Left renal cortex interstitium (tissue), 4 donors: ENCODE measurements around the gene GAK. TPM values are rescaled to one million over a fixed set of nuclear protein-coding genes. Genes with fewer than 3 reads are reported as not detected.

Source experiments
- DNase-seq, 4 donors: peaks; one replicate each; pipeline ENCODE4 v3.0.0-alpha.2; 2013; ENCODE audit warnings: low read depth in 4 of 4, low spot score in 2 of 4, missing footprints in 1 of 4
- polyA plus RNA-seq, 4 donors: library from polyadenylated mRNA; unstranded; fragments of 120-200 nt; gene quantifications; one replicate each; pipeline ENCODE4 v1.2.1, GENCODE V29; 2013; ENCODE audit not compliant: insufficient read length in 4 of 4

Gene GAK
- polyA plus RNA-seq, 4 donors: 47.4 to 91.5 (median 70.5) TPM

DNA sequence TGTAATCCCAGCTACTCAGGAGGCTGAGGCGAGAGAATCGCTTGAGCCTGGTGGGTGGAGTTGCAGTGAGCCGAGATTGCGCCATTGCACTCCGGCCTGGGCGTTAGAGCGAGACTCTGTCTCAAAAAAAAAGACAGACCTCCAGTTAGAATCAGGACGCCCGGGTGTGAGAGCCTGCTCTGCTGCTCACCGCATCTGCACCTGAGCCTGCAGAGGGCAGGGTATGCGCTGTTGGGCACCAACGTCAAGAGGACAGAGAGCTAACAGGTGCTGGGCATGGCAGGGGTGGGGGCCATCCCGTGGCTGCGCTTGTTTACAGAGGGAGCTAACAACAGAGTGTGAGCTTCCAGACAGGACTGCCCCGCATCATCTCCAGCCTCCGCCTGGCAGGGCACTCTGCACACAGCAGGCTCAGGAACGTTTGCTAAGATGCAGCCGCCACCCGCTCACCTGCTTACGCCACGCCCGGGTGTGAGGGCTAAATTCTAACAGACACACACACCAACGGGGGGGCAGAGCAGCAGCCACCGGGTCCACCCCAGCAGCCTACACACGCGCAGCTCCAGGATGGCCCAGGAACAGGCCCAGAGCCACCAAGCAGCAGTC is 56.2 kb downstream of the GAK start:
- no peak for DNase-seq

- no peak for DNase-seq
Observed at GRCh38 chr4:874971-875817, 56.9 kb downstream of the GAK start.

- no peak for DNase-seq
Observed at GRCh38 chr4:874056-874455, 58.1 kb downstream of the GAK start.

DNA sequence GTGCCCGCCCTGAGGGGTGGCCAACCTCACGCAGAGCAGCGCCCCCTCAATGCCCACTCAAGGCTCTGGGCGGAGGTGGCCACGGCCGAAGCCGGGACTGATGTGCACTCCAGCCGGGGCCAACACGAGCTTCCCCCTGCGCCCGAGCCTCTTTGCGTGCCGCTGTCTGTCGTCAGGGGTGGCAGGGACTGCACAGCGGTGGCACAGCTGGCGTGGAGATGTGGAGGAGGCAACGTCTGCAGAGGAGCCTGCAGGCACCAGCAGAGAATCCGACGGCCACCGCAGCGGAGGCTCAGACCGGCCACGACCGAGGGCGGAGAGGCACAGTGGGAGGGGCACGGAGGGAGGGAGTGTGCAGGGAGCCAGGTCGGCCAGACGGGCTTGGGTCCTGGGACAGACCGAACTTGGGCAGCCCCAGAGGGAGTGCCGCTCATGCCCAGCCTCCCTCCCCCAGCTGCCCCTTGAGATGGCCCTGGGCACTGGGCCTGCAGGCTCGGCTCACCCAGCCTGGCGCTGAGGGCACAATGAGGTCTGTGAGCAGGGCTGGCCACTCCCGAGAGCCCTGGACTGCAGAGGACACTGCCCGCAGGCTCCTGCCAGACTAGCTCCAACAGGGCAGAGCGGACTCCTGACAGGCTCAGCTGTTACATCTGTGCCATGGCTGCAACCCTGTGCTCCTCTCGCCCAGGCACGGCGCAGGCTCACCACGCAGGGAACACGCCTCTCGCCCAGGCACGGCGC is 59.7 kb downstream of the GAK start:
- no peak for DNase-seq

DNA sequence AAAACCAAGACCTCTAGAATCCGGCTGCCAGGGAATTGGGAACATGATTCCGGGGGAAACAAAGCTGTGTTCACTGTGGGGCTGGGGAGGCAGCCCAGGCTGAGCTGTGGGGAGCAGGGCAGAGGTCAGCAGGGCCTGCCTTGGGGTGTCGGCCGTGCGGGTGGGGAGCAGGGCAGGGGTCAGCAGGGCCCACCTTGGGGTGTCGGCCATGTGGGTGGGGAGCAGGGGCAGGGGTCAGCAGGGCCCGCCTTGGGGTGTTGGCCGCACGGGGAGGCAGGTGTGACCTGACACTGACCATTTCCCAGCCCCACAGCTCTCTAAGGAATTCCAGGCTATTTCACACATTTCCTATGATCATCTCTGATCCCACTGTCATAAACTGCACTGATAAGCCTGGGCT is 60.6 kb downstream of the GAK start:
- DNase-seq: no peak

DNA sequence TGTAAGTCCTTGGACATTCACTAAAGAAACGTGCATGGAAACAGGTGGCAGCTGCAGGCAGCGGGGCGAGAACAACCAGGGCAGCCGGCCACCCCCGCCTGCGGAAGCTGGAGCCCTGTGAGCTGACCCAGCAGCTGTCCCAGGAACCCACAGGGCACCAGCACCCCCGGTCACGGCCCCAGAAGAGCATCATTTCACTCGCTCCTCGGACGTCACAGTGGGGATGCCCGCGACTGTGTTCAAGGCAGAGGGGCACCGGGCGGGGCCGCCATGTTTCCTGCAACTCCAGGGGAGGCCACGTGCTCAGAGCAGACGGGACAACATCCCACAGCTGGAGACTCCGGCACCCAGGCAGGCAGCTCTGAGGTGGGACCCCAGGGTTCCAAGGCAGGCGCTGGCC is 61.2 kb downstream of the GAK start:
- DNase-seq: no peak

DNA sequence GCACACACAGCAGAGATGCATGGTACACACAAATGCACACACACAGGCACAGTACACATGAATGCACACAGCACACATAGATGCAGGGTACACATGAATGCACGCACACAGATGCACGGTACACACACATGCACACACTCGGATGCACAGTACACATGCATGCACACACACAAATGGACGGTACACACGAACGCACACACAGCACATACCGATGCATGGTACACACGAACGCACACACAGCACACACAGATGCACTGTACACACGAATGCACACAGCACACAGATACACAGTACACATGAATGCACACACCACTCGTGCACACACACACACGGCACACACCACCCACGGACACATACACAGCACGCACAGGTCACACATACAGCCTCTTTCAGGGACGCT is 62.3 kb downstream of the GAK start:
- no peak for DNase-seq

DNA sequence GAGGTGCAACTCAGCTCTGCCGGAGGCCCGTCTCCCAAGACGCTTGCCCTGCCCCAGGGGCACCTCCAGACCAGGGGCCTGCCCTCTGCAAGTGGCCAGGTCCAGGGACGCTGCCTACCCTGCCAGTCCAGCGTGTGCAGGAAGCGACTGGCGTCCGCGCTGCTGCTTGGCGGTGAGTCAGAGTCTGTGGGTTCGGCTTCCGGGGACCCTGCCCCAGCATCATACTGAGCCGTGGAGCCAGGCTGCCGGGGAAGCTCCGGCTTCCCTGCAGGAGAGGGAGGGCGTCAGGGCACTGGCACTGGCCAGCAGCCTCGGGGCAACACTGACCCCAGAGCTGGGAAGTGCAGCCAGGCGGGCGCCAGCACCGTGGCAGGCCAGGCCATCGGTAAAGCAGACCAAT is 63.7 kb downstream of the GAK start:
- no peak for DNase-seq

- DNase-seq: no peak
Observed at GRCh38 chr4:867526-868250, 64.4 kb downstream of the GAK start.

GRCh38 chr4:866761-867390 is 65.2 kb downstream of the GAK start:
- DNase-seq: no peak

GRCh38 chr4:866068-866760 is 65.9 kb downstream of the GAK start:
- DNase-seq: no peak

DNA sequence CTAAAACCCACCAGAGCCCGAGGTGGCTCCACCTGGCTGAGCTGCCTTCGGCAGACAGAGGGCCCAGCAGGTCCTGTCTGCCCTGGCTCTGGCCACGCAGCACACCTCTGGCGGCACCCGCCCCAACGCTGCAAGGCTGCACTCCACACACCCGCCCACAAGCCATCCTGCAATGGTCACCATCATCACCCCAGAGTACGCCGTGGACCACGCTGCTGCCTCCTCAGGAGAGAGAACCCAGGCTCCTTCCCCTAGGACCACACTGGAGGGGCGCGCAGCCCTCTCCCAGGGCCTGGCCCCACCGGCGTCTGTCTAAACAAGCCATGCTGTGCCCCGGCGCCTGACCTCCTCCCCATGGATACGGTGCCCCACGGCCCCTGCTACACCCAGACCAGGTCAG is 66.5 kb downstream of the GAK start:
- no peak for DNase-seq

DNA sequence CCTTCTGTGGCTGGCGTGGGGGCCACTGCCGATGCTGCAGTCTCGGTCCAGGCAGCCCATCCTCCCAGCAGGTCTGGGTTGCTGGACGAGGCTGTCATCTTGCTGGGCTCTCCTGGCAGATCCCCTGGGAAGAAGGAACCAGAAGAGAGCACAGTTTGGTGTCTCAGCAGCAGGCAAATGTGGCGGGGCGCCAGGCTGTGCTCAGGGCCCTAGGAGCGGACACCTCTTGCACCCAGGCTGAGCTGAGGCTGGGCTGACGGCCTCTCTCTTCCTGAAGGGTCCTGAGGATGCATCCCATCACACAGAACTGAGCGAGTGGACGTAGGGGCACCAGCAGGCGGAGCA is 67.0 kb downstream of the GAK start:
- no peak for DNase-seq

- DNase-seq: no peak
Observed at GRCh38 chr4:864456-865120, 67.5 kb downstream of the GAK start.

DNA sequence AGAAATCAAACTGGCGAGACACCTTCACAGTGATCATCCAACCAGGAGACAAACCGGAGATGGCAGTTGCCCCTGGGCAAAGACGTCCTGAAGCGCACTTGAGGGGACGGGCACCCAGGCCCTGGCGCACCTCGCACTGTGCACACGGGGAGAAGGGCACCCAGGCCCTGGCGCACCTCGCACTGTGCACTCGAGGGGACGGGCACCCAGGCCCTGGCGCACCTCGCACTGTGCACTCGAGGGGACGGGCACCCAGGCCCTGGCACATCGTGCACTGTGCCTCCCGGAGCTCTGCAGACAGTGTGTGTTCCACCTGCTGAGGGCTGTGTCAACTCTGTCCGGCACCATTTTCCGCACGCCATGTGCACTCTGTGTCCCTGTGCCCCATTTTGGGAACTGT is 71.6 kb downstream of the GAK start:
- DNase-seq: no peak

- DNase-seq: no peak
Observed at GRCh38 chr4:859496-859895, 72.6 kb downstream of the GAK start.

GRCh38 chr4:858831-859451 is 73.2 kb downstream of the GAK start:
- DNase-seq: no peak

DNA sequence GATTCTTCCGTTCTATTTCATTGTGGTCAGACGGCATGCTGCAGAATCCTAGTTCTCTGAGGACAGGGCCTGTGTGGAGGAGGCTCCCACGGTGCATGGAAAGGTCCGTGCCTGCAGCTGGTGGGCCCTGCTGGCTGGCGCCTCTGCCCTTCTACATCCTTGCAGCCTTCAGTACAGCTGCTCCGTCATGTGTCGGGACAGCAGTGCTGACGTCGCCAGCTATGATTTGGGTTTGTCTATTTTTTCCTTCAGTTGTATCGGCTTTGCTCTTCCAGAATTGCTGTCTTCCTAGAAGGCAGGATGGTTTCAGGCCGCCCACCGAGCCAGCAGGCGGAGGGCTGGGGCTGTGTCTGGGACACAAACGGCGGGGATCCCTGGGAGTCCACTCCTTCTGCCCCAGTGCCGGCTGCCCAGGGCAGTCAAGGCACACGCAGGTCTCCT is 74.1 kb downstream of the GAK start:
- DNase-seq: no peak

DNA sequence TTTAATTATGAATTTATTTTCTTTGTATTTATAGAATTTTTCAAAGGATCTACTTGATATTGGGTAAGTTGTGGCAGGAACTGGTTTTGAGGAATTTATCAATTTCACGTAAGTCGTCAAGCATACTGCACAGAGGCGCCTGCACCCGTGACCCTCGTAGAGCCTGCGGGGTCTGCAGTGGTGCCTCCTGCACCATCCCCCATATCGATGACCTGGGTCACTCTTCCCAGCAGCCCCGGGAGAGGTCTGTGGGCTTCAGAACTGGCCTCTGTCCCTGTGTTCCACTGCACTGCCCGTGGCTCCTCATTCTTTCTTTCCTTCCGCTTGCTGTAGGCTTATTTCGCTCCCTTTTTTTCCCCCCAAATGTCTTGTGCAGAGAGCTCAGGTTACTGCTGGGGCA is 74.7 kb downstream of the GAK start:
- DNase-seq: no peak
